ENCODE measurements around the gene PLA2G2E.

The PLA2G2E gene

GRCh38 chr1:19964542-19964941, 41.1 kb upstream of the PLA2G2E start:
- no peak overlapping the region for H3K4me3 ChIP-seq (ENCODE audit: low read length)
- H3K4me1 ChIP-seq (ENCODE audit: low read length), result no peaks in the 10 kb centered on the region
- no peak overlapping the region for H3K27ac ChIP-seq (ENCODE audit: low read length)
- no peak overlapping the region for H3K9ac ChIP-seq (ENCODE audit: low read length)
- no peaks in the 10 kb centered on the region for H4K20me1 ChIP-seq (ENCODE audit: insufficient read depth, low read length)
- no peaks in the 10 kb centered on the region for H3K36me3 ChIP-seq (replicated peaks; ENCODE audit: low read depth, low read length)
- no peaks in the 10 kb centered on the region for H3K79me2 ChIP-seq (ENCODE audit: low read length)
- peaks cover 15% of the 10 kb centered on the region for H3K27me3 ChIP-seq (ENCODE audit: low read depth, low read length)
- H2AFZ ChIP-seq (ENCODE audit: low read depth, low read length), result no peak overlapping the region
- no peaks in the 10 kb centered on the region for H3K9me3 ChIP-seq (ENCODE audit: insufficient read depth, low read length)
- H3K4me2 ChIP-seq (ENCODE audit: low read length), result no peak overlapping the region
- TF ChIP-seq CTCF (IDR thresholded peaks at IDR 0.05; ENCODE audit: low read depth, low read length) (no peak), EZH2phosphoT487 (IDR thresholded peaks at IDR 0.05; ENCODE audit: low read depth) (no peak)

- Histone ChIP-seq H4K20me1 (ENCODE audit: insufficient read depth, low read length) (no peaks in the 10 kb centered on the region), H2AFZ (ENCODE audit: low read depth, low read length) (no peak overlapping the region), H3K4me3 (ENCODE audit: low read length) (no peak overlapping the region), H3K27ac (ENCODE audit: low read length) (no peak overlapping the region), H3K27me3 (ENCODE audit: low read depth, low read length) (peaks cover 15% of the 10 kb centered on the region), H3K4me1 (ENCODE audit: low read length) (no peaks in the 10 kb centered on the region), H3K36me3 (replicated peaks; ENCODE audit: low read depth, low read length) (no peaks in the 10 kb centered on the region), H3K79me2 (ENCODE audit: low read length) (no peaks in the 10 kb centered on the region), H3K4me2 (ENCODE audit: low read length) (no peak overlapping the region), H3K9ac (ENCODE audit: low read length) (no peak overlapping the region), H3K9me3 (ENCODE audit: insufficient read depth, low read length) (no peaks in the 10 kb centered on the region)
- TF ChIP-seq CTCF (IDR thresholded peaks at IDR 0.05; ENCODE audit: low read depth, low read length), result no peak
- TF ChIP-seq EZH2phosphoT487 (IDR thresholded peaks at IDR 0.05; ENCODE audit: low read depth), result no peak
These were observed 40.2 kb upstream of the PLA2G2E start for GRCh38 chr1:19963636-19964035.

- Histone ChIP-seq H3K9ac (ENCODE audit: low read length) (no peak overlapping the region), H3K27ac (ENCODE audit: low read length) (no peak overlapping the region), H3K36me3 (replicated peaks; ENCODE audit: low read depth, low read length) (no peaks in the 10 kb centered on the region), H3K9me3 (ENCODE audit: insufficient read depth, low read length) (no peaks in the 10 kb centered on the region), H3K4me2 (ENCODE audit: low read length) (no peak overlapping the region), H3K4me3 (ENCODE audit: low read length) (no peak overlapping the region), H3K79me2 (ENCODE audit: low read length) (no peaks in the 10 kb centered on the region), H3K27me3 (ENCODE audit: low read depth, low read length) (peaks cover 15% of the 10 kb centered on the region), H2AFZ (ENCODE audit: low read depth, low read length) (no peak overlapping the region), H4K20me1 (ENCODE audit: insufficient read depth, low read length) (no peaks in the 10 kb centered on the region), H3K4me1 (ENCODE audit: low read length) (no peaks in the 10 kb centered on the region)
- TF ChIP-seq CTCF (IDR thresholded peaks at IDR 0.05; ENCODE audit: low read depth, low read length), result no peak
- TF ChIP-seq EZH2phosphoT487 (IDR thresholded peaks at IDR 0.05; ENCODE audit: low read depth), result no peak
These were observed 37.2 kb upstream of the PLA2G2E start for GRCh38 chr1:19960591-19960990.

- no peaks in the 10 kb centered on the region for H3K4me1 ChIP-seq (ENCODE audit: low read length)
- no peak overlapping the region for H3K4me3 ChIP-seq (ENCODE audit: low read length)
- TF ChIP-seq EZH2phosphoT487 (IDR thresholded peaks at IDR 0.05; ENCODE audit: low read depth) (no peak), CTCF (IDR thresholded peaks at IDR 0.05; ENCODE audit: low read depth, low read length) (no peak)
- no peaks in the 10 kb centered on the region for H3K79me2 ChIP-seq (ENCODE audit: low read length)
- H3K27ac ChIP-seq (ENCODE audit: low read length), result no peak overlapping the region
- no peak overlapping the region for H3K9ac ChIP-seq (ENCODE audit: low read length)
- no peaks in the 10 kb centered on the region for H4K20me1 ChIP-seq (ENCODE audit: insufficient read depth, low read length)
- H3K27me3 ChIP-seq (ENCODE audit: low read depth, low read length), result no peaks in the 10 kb centered on the region
- H3K4me2 ChIP-seq (ENCODE audit: low read length), result no peak overlapping the region
- H3K9me3 ChIP-seq (ENCODE audit: insufficient read depth, low read length), result peaks cover 7% of the 10 kb centered on the region
- H3K36me3 ChIP-seq (replicated peaks; ENCODE audit: low read depth, low read length), result no peaks in the 10 kb centered on the region
- no peak overlapping the region for H2AFZ ChIP-seq (ENCODE audit: low read depth, low read length)
These were observed 34.4 kb upstream of the PLA2G2E start for GRCh38 chr1:19957779-19958178.

Data from OCI-LY3 (cell line).